SIG-M5 (cell line): ENCODE results near the gene C14orf93.

ENCODE experiments used
- DNase-seq: peaks from one replicate; lab custom pipeline; 2025; lab: John Stamatoyannopoulos, UW

Gene C14orf93

DNA sequence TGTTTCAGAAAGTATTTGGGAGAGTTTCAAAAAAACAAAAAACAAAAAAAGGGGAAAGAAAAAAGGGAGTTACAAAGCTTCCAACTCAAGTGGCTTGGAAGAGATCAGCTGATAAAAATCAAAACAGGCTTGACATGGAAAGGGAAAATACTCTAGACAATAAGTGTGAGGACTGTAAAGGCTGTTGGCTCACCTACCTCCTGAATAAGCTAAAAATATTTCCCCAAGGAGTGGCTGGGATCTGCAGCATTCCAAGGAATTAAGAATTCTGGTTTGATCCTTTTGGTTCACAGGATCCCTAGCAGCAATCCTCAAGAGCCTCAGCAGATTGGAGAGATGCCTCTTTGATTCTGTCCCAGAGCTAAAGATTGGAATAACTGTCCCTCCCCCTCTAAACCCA is 16.4 kb downstream of the C14orf93 start:
- no peak for DNase-seq

DNA sequence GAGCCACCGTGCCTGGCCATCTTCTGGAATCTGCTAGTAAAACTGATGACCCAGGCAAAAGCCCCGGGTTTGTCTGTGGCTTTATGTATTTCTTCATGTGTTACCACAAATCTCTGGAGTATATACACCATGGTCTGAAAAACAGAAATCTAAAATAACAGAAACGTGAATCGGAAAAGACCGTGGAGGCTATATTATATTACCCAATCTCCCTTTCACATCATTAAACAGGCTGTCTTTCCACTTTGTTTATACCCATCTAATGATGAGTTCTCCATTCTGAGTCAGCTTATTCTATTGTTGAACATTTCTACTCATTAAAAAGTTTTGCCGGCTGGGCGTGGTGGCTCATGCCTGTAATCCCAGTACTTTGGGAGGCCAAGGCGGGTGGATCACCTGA is 18.1 kb downstream of the C14orf93 start:
- DNase-seq = no peak

DNA sequence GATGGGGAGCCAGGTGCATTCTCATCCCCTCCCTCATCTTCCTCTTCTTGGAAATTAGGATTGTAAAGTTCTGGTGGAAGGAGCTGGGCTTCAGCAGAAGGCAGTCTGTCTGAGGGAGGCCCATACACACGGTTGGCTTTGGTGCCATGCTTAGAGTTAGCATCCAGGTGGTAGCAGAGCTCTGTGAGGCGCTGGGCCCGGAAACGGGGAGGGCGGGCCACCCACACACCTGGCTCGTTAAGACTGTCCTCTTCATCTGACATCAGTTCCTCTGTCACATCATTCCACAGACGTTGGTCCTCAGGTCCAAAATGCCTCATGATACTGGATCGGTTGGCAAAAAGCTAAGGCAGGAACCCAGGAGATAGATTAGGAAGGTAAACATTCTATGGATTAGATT is 22.7 kb downstream of the C14orf93 start:
- no peak for DNase-seq

- DNase-seq = no peak
Measured at GRCh38 chr14:22986508-22987054, 23.4 kb downstream of the C14orf93 start.

DNA sequence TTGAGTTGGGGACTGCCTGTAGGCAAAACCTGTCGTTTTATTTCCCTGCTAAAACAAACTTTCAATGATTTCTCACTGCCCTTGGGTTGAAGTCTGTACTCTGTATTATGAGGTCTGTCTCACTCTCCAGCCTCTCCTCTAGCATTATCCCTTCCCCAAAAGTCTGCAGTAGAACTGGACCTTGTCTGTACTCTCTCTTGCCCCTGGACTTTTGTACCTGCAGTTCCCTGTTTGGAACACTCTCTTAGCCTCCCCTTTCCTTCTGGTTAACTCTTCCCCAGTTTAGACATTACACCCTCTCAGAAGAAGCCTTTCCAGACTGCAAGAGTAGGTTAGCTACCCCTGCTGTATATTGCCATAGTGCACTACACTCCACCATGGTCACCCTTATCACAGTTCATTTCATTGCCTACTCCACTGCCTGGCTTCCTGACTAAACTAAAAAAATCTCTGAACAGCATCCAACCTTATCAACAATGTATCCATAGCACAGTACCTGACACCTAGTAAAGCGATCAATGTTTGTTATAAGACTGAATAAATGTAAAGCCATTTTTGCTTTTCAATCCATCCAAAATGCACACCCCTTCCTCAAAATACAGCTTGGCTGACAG is 23.9 kb downstream of the C14orf93 start:
- no peak for DNase-seq

GRCh38 chr14:22984959-22985658 is 24.8 kb downstream of the C14orf93 start:
- no peak for DNase-seq

DNA sequence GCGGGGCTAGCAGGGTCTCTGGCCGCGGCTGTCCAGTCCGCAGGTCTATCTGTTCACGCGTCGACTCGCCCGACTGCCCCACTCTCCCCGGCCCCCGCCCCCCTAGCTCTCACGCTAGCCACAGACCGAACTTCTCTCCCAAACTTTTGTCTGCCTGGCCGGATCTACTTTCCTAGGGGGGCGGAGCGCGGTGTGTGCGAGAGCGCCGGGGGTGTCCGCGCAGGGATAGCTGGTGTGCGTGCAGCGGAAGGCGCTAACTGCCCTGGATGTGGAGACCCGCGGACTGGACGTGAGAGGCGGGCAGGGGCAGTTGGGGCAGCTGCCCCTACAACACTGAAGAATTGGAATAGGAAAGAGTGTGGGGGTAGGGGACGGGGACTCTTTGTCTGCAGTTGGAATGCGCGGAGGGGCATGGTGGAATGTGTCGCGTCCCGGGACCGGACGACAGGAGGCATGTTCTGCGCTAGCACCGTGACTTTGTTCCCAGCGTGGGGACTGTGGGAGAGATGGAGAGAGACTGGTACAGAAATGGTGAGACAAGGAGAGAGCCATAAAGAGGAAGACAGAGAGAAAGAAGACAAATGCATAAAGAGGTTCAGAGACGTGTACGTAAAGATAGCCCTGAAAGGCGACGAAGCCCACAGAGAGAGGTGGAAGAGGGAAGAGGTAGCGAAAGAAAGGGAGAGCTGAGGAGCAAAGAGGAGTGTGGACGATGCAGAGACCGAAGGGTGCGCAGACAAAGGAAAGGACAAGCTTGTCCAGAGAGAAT is 27.3 kb downstream of the C14orf93 start, which contains the start of gene AJUBA:
Gene AJUBA (minus strand): TSS at position 75 of the 769 bp plus-strand sequence. CDS start 285 bp downstream, outside the sequence.
- no peak for DNase-seq

DNA sequence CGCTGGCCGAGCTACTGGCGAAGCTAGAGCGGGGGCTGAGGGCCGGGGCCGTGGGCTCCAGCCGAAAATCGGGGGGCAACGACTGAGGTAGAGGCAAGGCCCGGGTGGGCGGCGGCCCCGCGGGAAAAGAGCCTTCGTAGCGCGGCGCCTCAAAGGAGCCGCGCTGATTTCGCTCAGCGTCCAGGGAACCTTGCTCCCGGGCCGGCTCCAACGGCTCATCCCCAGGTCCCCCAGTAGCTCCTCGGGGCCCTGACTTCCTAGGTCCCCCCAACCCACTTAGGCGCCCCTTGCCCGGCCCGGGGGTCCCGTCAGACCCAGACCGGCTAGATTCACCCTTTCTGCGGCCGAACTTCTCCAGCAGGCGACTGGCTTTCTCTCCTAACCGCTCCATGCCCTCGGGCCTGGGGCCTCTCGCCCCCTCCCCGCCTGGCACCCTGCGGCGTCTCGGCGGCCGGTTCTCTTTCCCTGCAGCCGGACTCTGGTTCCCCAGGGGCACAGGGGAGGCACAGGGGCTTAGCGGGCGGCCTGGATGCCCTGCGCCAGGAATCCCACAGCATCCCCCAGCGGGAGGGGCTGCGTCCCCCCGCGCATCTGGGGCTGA is 28.0 kb downstream of the C14orf93 start:
- DNase-seq = no peak

DNA sequence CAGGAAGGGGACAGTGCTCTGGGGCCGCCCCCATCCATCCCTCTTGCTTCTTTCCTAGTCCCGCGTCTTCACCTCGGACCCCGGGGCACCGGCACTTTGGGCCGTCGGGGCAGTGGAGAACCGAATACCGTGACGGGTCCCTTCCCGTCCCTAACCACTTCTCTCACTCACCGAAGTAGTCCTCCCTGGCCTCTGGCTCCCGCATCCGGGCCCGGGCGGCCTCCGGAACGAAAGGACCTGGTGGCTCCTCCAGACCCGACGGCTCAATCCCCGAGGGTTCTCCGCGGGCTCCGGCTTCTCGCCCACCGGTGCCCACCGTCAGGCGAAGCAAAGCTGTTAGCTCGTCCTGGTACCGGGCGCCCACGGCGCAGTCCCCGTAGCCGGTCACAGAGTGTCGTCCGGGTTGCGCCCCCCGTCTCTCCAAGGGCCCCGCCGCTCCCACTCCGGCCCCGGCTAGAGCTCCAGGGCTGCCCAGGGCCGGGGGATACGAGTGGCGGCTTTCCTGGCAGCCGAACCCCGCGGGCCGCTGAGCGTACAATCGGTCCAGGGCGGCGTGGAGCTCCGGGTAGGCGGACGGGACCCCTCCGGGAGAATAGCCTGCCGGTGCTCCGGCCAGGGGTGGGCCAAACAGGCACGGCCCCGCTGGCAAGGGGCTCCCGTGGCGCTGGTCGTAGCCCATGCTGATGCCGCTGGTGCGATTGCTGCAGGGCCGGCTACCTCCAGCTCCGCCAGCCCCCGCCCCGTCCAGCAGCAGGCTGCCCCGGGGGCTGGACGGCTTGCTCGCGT is 28.7 kb downstream of the C14orf93 start:
- DNase-seq = no peak

- DNase-seq = no peak
Measured at GRCh38 chr14:22980672-22981089, 29.3 kb downstream of the C14orf93 start.

DNA sequence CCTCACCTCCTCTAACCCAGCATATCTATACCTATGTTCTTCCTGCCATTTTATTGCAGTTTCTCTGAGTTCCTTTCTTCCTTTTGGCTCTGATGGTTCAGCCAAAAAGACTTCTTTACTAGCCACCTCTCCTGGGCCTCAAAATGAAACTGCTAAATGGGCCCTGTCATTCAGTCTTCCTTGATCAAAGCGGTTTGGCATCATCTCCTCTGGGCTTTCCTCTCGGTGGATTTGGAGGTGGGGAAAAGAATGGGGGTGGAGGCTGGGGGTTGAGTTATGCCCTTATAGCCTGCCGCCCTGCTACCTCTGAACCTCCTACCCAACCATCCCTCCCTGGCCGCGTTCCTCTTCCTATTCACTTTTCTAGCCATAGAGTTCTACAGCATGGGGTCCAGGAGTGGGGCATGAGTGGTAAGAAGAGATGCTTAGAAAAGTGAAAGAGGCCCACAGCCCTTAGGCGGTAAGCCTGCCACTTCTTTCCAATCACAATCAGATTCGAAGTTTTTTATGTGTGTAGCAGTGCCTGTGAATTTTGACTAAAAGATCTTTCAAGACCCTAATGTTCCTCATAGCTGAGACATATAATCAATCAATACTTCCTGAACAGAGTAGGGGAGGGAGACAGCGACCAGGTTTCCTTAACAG is 30.1 kb downstream of the C14orf93 start:
- no peak for DNase-seq

DNA sequence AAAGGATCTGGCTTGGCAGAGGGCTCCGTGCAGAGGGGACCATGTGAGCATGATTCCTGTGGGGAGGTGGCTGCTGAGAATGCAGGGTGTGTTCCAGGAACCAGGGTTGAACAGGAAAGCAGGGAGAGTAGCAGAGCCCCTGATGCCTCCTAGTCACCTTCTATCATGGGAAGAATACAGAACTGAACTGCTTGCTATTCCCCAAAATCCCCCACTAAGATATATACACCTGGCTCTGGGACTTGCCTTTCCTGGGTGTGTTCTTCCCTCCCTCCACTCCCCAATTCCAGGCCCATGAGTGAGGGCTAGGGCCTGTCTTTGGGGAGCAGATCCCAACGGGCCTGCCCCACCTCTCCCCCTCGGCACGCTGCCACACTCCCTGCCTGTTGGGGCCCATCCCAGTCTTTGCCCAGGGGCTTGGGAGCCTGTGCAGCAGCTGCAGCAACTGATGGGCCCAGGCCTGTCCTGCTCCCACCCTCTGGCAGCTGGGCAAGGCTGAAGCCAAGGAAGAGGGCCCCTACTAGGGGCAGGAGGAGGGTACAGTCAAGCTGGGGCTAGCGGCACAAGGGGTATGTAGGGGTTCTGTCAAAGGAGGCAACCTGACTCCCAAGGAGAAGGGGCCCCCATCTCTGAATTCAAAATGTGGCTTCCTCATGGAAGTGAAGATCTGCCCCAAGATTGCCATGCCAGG is 30.8 kb downstream of the C14orf93 start:
- DNase-seq = no peak

DNA sequence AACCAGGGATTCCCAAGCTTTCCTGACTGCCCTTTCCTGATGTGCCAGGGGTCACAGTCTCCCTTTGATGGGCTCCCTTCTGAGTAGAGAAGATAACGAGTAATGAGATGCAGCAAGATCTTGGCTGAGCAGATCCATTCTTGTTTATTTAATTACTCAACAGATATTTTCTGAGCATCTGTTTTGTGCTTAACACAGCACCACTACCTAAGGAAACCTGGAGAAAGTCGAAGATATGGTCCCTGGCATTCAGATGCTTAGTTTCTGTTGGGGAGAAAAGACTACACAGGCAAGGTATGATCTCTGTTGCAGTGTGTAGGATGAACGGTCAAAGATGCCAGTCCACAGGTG is 31.5 kb downstream of the C14orf93 start:
- DNase-seq = no peak

GRCh38 chr14:22977684-22978486 is 32.1 kb downstream of the C14orf93 start:
- DNase-seq = no peak

DNA sequence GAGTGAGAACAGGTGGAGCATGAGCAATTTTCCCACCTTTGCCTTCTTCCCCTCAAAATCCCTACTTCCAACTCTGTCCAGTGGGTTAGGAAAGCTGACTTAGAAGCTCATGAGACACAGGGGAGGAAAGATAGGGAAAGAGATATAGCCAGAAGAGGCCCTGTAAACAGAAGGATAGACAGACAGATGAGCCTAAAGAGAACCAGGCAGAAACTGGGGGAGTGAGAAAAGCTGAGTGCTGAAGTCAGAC is 32.6 kb downstream of the C14orf93 start:
- no peak for DNase-seq

- no peak for DNase-seq
Measured at GRCh38 chr14:22976620-22977433, 33.1 kb downstream of the C14orf93 start.

- DNase-seq = no peak
Measured at GRCh38 chr14:22974530-22975313, 35.2 kb downstream of the C14orf93 start.
